ENCODE measurements around the gene DCUN1D3. TPM values are rescaled to one million over a fixed set of nuclear protein-coding genes. Genes with fewer than 3 reads are reported as not detected.

Gene DCUN1D3
- total RNA-seq, 1 experiment from 2014 or later: 16.4 TPM

DNA sequence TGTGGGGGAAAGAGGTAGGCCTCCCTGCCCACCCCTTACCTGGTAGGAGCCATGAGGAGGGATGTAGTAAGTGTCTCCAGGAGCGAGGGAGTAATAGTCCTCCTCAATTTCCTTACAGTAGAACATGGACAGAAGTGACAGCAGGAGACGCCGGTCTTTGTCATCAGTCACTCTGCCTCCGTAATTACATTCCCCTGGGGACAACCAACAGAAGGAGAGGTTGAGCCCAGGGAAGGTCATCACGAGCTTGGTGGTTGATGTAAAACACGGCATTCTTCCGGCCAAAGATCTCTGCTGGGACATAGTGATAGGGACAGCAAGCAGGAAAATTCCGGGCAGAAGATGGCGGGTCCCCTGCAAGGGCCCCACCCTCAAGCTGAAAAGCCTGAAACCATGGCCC is 48.3 kb upstream of the DCUN1D3 start:
- ChIA-PET RAD21 (ENCODE audit: low non-redundant PET in 1 of 2, low total read pairs in 2 of 2, uncharacterized antibody in 2 of 2, unreplicated experiment in 2 of 2) (no interaction called here), POLR2A (no interaction called here), CTCF (no interaction called here)
- H3K79me2 ChIP-seq (ENCODE audit: insufficient read depth, low read length): no peaks in the 10 kb centered on the region
- no peak overlapping the region for H3K4me2 ChIP-seq (ENCODE audit: low read length)
- H3K27me3 ChIP-seq (ENCODE audit: insufficient read depth, low read length): no peaks in the 10 kb centered on the region
- peaks cover 12 to 15% of the 10 kb centered on the region in 2 experiments for H3K4me1 ChIP-seq (ENCODE audit: control insufficient read depth in 1 of 2, insufficient read depth in 2 of 2, low read length in 2 of 2)
- H3K4me3 ChIP-seq (replicated peaks in 1 of 2; ENCODE audit: low read depth in 1 of 2, low read length in 2 of 2): no peak overlapping the region
- TF ChIP-seq, protein P1, sequence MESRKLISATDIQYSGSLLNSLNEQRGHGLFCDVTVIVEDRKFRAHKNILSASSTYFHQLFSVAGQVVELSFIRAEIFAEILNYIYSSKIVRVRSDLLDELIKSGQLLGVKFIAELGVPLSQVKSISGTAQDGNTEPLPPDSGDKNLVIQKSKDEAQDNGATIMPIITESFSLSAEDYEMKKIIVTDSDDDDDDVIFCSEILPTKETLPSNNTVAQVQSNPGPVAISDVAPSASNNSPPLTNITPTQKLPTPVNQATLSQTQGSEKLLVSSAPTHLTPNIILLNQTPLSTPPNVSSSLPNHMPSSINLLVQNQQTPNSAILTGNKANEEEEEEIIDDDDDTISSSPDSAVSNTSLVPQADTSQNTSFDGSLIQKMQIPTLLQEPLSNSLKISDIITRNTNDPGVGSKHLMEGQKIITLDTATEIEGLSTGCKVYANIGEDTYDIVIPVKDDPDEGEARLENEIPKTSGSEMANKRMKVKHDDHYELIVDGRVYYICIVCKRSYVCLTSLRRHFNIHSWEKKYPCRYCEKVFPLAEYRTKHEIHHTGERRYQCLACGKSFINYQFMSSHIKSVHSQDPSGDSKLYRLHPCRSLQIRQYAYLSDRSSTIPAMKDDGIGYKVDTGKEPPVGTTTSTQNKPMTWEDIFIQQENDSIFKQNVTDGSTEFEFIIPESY (IDR thresholded peaks at IDR 0.05; ENCODE audit: extremely low read depth, insufficient replicate concordance, low read length): no peak
- TF ChIP-seq, protein P2, sequence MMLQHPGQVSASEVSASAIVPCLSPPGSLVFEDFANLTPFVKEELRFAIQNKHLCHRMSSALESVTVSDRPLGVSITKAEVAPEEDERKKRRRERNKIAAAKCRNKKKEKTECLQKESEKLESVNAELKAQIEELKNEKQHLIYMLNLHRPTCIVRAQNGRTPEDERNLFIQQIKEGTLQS (IDR thresholded peaks at IDR 0.05): no peak
- TF ChIP-seq EZH2 (IDR thresholded peaks at IDR 0.05) (no peak), RAD21 (IDR thresholded peaks at IDR 0.05; ENCODE audit: low read depth) (no peak), SRF (IDR thresholded peaks at IDR 0.05; ENCODE audit: low read depth) (no peak)
- TF ChIP-seq, protein P3, sequence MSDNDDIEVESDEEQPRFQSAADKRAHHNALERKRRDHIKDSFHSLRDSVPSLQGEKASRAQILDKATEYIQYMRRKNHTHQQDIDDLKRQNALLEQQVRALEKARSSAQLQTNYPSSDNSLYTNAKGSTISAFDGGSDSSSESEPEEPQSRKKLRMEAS (IDR thresholded peaks at IDR 0.05): no peak
- no peak overlapping the region for H3K27ac ChIP-seq (ENCODE audit: low read depth, low read length)
- intact Hi-C loops (cut with micrococcal nuclease): no loop called here
- no peaks in the 10 kb centered on the region for H3K36me3 ChIP-seq (ENCODE audit: control insufficient read depth in 1 of 2, insufficient read depth in 2 of 2, low read length in 2 of 2)
- no peak overlapping the region for H3K9ac ChIP-seq (ENCODE audit: low read length)
- H3K9me3 ChIP-seq (ENCODE audit: control insufficient read depth in 1 of 2, insufficient read depth in 1 of 2, low read depth in 1 of 2, low read length in 2 of 2): no peaks in the 10 kb centered on the region
- H2AFZ ChIP-seq (ENCODE audit: low read depth, low read length, poor library complexity, severe bottlenecking): no peak overlapping the region
- ATAC-seq: no peak
- no peak for DNase-seq (ENCODE audit: low read depth, low spot score)
- no peaks in the 10 kb centered on the region for H4K20me1 ChIP-seq (ENCODE audit: insufficient read depth)
- no peaks in the 10 kb centered on the region for H3K9me2 ChIP-seq (ENCODE audit: insufficient read depth)
- BruUV-seq (replicated peaks): no TSS peak

DNA sequence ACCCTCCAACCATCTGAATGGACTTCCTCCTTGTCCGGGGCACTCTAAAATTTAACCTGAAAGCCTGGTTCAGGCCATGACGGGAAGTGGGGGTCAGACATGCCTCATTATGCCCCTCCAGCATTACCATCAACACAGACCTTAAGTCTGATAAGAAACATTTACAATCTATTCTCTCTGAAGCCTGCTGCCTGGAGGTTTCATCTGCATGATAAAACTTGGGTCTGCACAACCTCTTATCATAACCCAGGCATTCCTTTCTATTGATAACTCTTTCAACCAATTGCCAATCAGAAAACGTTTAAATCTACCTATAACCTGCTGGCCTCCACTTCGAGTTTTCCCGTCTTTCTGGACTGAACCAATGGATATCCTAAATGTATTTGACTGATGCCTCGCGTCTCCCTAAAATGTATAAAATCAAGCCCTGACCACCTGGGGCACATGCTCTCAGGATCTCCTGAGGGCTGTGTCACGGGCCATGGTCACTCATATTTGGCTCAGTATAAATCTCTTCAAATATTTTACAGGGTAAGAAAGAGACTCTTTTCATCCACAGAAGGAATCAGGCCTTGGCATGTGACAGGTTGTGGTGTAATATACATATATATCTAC is 46.0 kb upstream of the DCUN1D3 start:
- H3K4me3 ChIP-seq (replicated peaks in 1 of 2; ENCODE audit: low read depth in 1 of 2, low read length in 2 of 2): no peak overlapping the region
- ATAC-seq: no peak
- no peaks in the 10 kb centered on the region for H3K4me1 ChIP-seq (ENCODE audit: control insufficient read depth in 1 of 2, insufficient read depth in 2 of 2, low read length in 2 of 2)
- no peaks in the 10 kb centered on the region for H3K9me2 ChIP-seq (ENCODE audit: insufficient read depth)
- CTCF ChIA-PET: no interaction called here
- no peak overlapping the region for H3K27ac ChIP-seq (ENCODE audit: low read depth, low read length)
- RAD21 ChIA-PET (ENCODE audit: low non-redundant PET in 1 of 2, low total read pairs in 2 of 2, uncharacterized antibody in 2 of 2, unreplicated experiment in 2 of 2): no interaction called here
- no peaks in the 10 kb centered on the region for H3K36me3 ChIP-seq (ENCODE audit: control insufficient read depth in 1 of 2, insufficient read depth in 2 of 2, low read length in 2 of 2)
- no peak overlapping the region for H3K9ac ChIP-seq (ENCODE audit: low read length)
- no peaks in the 10 kb centered on the region for H4K20me1 ChIP-seq (ENCODE audit: insufficient read depth)
- no peaks in the 10 kb centered on the region for H3K27me3 ChIP-seq (ENCODE audit: insufficient read depth, low read length)
- POLR2A ChIA-PET: no interaction called here
- no peaks in the 10 kb centered on the region for H3K79me2 ChIP-seq (ENCODE audit: insufficient read depth, low read length)
- H3K9me3 ChIP-seq (ENCODE audit: control insufficient read depth in 1 of 2, insufficient read depth in 1 of 2, low read depth in 1 of 2, low read length in 2 of 2): no peaks in the 10 kb centered on the region
- H2AFZ ChIP-seq (ENCODE audit: low read depth, low read length, poor library complexity, severe bottlenecking): no peak overlapping the region
- intact Hi-C loops (cut with micrococcal nuclease): no loop called here
- no peak for DNase-seq (ENCODE audit: low read depth, low spot score)
- no peak overlapping the region for H3K4me2 ChIP-seq (ENCODE audit: low read length)
- no TSS peak for BruUV-seq (replicated peaks)
- TF ChIP-seq CEBPB (IDR thresholded peaks at IDR 0.05; ENCODE audit: low read depth) (no peak), SIN3A (IDR thresholded peaks at IDR 0.05; ENCODE audit: low read depth) (no peak), YY1 (IDR thresholded peaks at IDR 0.05; ENCODE audit: extremely low read depth, insufficient replicate concordance, low read depth, low read length) (no peak), SP1 (IDR thresholded peaks at IDR 0.05; ENCODE audit: low read depth) (no peak), POLR2AphosphoS5 (IDR thresholded peaks at IDR 0.05; ENCODE audit: low read depth, low read length) (no peak), TCF7L2 (IDR thresholded peaks at IDR 0.05; ENCODE audit: borderline replicate concordance, extremely low read depth, insufficient read depth, insufficient read length) (no peak), EZH2phosphoT487 (IDR thresholded peaks at IDR 0.05; ENCODE audit: borderline replicate concordance) (no peak), FOSL1 (IDR thresholded peaks at IDR 0.05; ENCODE audit: low read depth) (no peak), SRF (IDR thresholded peaks at IDR 0.05; ENCODE audit: low read depth) (no peak), EGR1 (IDR thresholded peaks at IDR 0.05; ENCODE audit: low read depth) (no peak), POLR2A (IDR thresholded peaks at IDR 0.05; ENCODE audit: borderline replicate concordance, extremely low read depth, insufficient read depth, insufficient read length) (no peak), ZFX (IDR thresholded peaks at IDR 0.05) (no peak)
- TF ChIP-seq, protein P1 (IDR thresholded peaks at IDR 0.05; ENCODE audit: extremely low read depth, insufficient replicate concordance, low read length): no peak
- TF ChIP-seq, protein P3 (IDR thresholded peaks at IDR 0.05): no peak
